Neural progenitor cell (in vitro differentiated cells): ENCODE data around the gene SIAH2.

Source experiments
- CTCF ChIP-seq: fragments of 200-600 bp; sonication (generic); IDR thresholded peaks from 2 replicates; pipeline ENCODE4 v1.5.1; 2017; ENCODE audit warnings: antibody characterized with exemption, mild to moderate bottlenecking
- EZH2 ChIP-seq: fragments of 200-600 bp; sonication (generic); IDR thresholded peaks from 2 replicates; pipeline ENCODE4 v1.6.1; 2017; ENCODE audit warnings: antibody characterized with exemption, mild to moderate bottlenecking, moderate library complexity
- EZH2phosphoT487 ChIP-seq: fragments of 200-600 bp; sonication (generic); IDR thresholded peaks from 2 replicates; pipeline ENCODE4 v1.6.1; 2017; ENCODE audit warnings: antibody characterized with exemption

GRCh38 chr3:150759947-150760346 lies 3.0 kb downstream of the SIAH2 start:
- TF ChIP-seq CTCF = no peak
- TF ChIP-seq EZH2 = no peak
- no peak for TF ChIP-seq EZH2phosphoT487
